ENCODE results near the gene YIPF3. TPM values are rescaled to one million over a fixed set of nuclear protein-coding genes. Genes with fewer than 3 reads are reported as not detected.
A peak's percentile ranks its signal among the peaks of the same experiment; 100 is the strongest.

YIPF3 gene
- total and polyA plus RNA-seq, 10 of the 15 experiments (the other 5 are each of a cell fraction or from before 2014, with no cell fraction given) = 20.5 to 88.8 (median 44.7) TPM

- in situ Hi-C loops (cut with MboI) = no loop called here
- DNase-seq (ENCODE audit: low read depth, low spot score) (no peak), FAIRE-seq (no peak), ATAC-seq (peak; percentile 26; the same call in 2 of the 3 replicates)
- TF ChIP-seq BHLHE40 (IDR thresholded peaks at IDR 0.05; ENCODE audit: borderline replicate concordance in 1 of 2, low read depth in 2 of 2, low read length in 1 of 2) = peak in 1 of 2 experiments; percentile 26; a peak in 1 of 4 replicates
- TF ChIP-seq IRF4 (IDR thresholded peaks at IDR 0.05; ENCODE audit: low read depth, low read length) = no peak
- peak; percentile 37 for TF ChIP-seq RUNX3 (IDR thresholded peaks at IDR 0.05; ENCODE audit: low read length)
- TF ChIP-seq ZBTB40 (IDR thresholded peaks at IDR 0.05; ENCODE audit: borderline replicate concordance) = no peak
- ChIA-PET CTCF (interaction anchor here (0.8 to 1.4 kb wide), 2 partner anchors 38 to 43 kb away, joined by 3 to 5 read pairs; no protein-coding TSS in a partner anchor), SMC1A (ENCODE audit: uncharacterized antibody, unreplicated experiment) (interaction anchor here (1.2 kb wide), 1 partner anchor 26 kb away, joined by 3 read pairs; no protein-coding TSS in a partner anchor), POLR2A (no interaction called here), RAD21 (ENCODE audit: unreplicated experiment) (no interaction called here)
- no peak overlapping the region for H3K27ac ChIP-seq (ENCODE audit: control insufficient read depth, insufficient read depth)
- BruUV-seq (replicated peaks) = no TSS peak
- H3K4me2 ChIP-seq (ENCODE audit: control insufficient read depth, insufficient read depth) = no peak overlapping the region
- intact Hi-C loops (cut with micrococcal nuclease; ENCODE audit: unreplicated experiment) = no loop called here
- no peak overlapping the region for H3K4me3 ChIP-seq
- peaks cover 7 to 33% of the 10 kb centered on the region in 2 experiments for H3K36me3 ChIP-seq (ENCODE audit: control insufficient read depth in 2 of 2, insufficient read depth in 2 of 2, low read length in 1 of 2)
- H2AFZ ChIP-seq (ENCODE audit: control insufficient read depth, low read depth, low read length) = no peak overlapping the region
- peaks cover 4% of the 10 kb centered on the region; the same call in 1 of the 2 replicates for H4K20me1 ChIP-seq (ENCODE audit: control insufficient read depth, insufficient read depth)
- 55% methylated on average over 4 of the region's 4 CpGs for WGBS (ENCODE audit: insufficient coverage, insufficient replicate concordance, low lambda C conversion rate, missing lambda C conversion rate)
- H3K9ac ChIP-seq (ENCODE audit: control insufficient read depth, insufficient read depth, low read length) = no peak overlapping the region
- no peaks in the 10 kb centered on the region for H3K79me2 ChIP-seq (ENCODE audit: control insufficient read depth, insufficient read depth, low read length)
- H3K27me3 ChIP-seq (replicated peaks in 1 of 2; ENCODE audit: control insufficient read depth in 2 of 2, insufficient read depth in 2 of 2, low read length in 1 of 2) = no peaks in the 10 kb centered on the region
- H3K4me1 ChIP-seq (ENCODE audit: control insufficient read depth, insufficient read depth, low read length) = peaks cover 8% of the 10 kb centered on the region
- no peaks in the 10 kb centered on the region for H3K9me3 ChIP-seq (replicated peaks; ENCODE audit: control insufficient read depth, insufficient read depth, low read length)
Measured at GRCh38 chr6:43544461-43544860, 27.7 kb upstream of the YIPF3 start.

All from GM12878 (cell line).